GM12865 (cell line): ENCODE measurements around the gene PNKD.

ENCODE experiments used
- DNase-seq: peaks from one replicate; pipeline ENCODE4 v3.0.0; 2010; ENCODE audit warnings: low read depth
- H3K4me3 ChIP-seq: 2 replicates; pipeline ENCODE4 v1.5.1; 2011; ENCODE audit warnings: mild to moderate bottlenecking, low read depth, low read length, control low read depth
- CTCF ChIP-seq: IDR thresholded peaks from 2 replicates; pipeline ENCODE4 v1.5.1; 2011; ENCODE audit warnings: low read length, control low read depth, low read depth, inconsistent platforms; ENCODE audit not compliant: insufficient read depth; ENCODE audit errors: missing control alignments

Gene PNKD

GRCh38 chr2:218327451-218328210 lies 57.3 kb downstream of the PNKD start:
- H3K4me3 ChIP-seq, result no peak overlapping the region
- no peak for TF ChIP-seq CTCF
- DNase-seq, result no peak

DNA sequence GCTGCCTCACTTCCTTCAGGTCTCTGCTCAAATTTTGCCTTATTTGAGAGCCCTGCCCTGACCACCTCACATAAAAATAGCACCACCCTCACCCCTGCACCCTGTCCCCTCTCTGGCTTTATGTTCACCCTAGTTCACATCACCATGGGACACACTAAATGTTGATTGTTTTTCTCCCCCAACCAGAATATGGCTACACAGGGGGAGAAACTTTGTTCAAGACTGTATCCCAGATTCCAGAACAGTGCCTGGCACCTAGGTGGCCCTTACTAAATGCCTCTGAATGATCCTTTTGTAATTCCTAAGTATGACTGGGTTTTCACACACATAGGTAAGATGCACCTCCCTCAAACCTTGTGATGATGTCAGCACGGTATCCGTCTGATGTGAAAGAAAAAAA lies 58.0 kb downstream of the PNKD start:
- no peak overlapping the region for H3K4me3 ChIP-seq
- TF ChIP-seq CTCF, result no peak
- DNase-seq, result no peak

GRCh38 chr2:218329027-218329825 lies 58.9 kb downstream of the PNKD start:
- no peak for TF ChIP-seq CTCF
- DNase-seq, result peak; percentile 84
- H3K4me3 ChIP-seq, result peak overlapping the region; percentile 9; the same call in 1 of the 2 replicates

DNA sequence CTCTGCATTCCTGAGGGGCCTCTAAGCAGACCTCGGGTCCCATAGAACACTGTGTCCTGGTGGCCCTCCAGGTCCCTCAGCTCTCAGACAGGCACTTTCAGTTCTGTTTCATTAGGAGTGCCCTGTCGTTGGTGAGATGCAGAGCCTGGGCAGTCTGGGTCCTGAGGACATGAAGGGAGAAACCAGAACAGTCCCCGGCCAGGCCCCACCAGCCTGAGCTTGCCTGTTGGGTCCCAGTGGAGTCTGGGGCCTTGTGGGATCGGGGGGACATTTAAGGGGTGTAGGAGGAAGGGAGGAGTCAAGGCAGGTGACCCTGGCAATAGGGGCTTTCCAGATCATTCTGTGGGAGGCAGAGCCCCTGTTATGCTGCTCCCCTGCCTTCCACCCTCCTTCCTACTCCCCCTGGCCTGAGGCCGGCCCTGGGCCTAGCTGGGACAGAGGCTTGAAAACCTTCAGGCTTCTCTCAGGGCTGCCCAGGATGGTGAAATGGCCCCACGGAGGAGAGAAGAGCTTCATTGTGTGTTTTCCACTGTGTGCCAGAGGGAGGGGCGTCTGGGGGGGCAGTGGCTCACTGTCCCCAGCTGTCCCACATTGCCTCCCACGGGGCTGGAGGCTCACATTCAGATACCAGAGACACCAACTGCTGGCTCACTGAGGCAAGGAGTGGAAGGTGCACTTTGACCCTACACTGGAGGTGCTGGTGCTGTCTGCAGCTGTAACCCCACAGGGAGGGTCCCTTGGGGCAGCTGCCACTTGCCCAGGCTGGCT lies 59.7 kb downstream of the PNKD start:
- no peak for TF ChIP-seq CTCF
- DNase-seq, result peak; percentile 76
- H3K4me3 ChIP-seq, result peak overlapping the region; percentile 9

DNA sequence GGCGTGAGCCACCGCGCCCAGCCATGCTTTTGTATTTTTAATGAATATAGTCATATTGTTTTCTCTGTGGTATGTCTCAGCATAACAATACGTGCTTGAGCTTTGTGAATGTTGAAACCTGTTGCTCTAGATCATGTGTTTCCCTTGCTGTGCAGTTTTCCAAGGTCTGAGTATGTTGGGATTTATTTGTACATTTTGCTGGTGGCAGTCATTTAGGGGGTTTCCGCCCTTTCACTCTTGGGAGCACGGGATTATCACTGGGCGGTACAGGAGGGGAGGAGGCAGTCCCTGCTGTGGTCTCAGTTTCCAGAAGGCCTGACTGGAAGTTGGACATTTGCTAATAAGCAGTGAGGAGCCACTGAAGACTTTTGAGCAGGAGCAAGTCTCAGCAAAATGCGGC lies 61.4 kb downstream of the PNKD start:
- DNase-seq, result no peak
- H3K4me3 ChIP-seq, result no peak overlapping the region
- TF ChIP-seq CTCF, result no peak

- no peak overlapping the region for H3K4me3 ChIP-seq
- no peak for TF ChIP-seq CTCF
- no peak for DNase-seq
Measured at GRCh38 chr2:218332288-218332687, 62.0 kb downstream of the PNKD start.
